Measurements from ENCODE around the gene F7.

GRCh38 chr13:113146750-113147149 lies 41.2 kb downstream of the F7 start:
- TF ChIP-seq ZNF549 (tag by site-specific recombination; IDR thresholded peaks at IDR 0.05): no peak
- no peak for TF ChIP-seq ZBTB17 (tag by site-specific recombination; IDR thresholded peaks at IDR 0.05)
- no peak for TF ChIP-seq CTCF (tag by site-specific recombination; IDR thresholded peaks at IDR 0.05)
- no peak for TF ChIP-seq ZBTB26 (tag by site-specific recombination; optimal IDR thresholded peaks at IDR 0.05)
- TF ChIP-seq ZNF121 (tag by site-specific recombination; IDR thresholded peaks at IDR 0.05): no peak
- no peak for TF ChIP-seq ZNF311 (tag by site-specific recombination; IDR thresholded peaks at IDR 0.05; ENCODE audit: borderline replicate concordance)
- TF ChIP-seq KLF9 (tag by site-specific recombination; IDR thresholded peaks at IDR 0.05; ENCODE audit: low read depth): no peak
- no peak for TF ChIP-seq ZNF24 (tag by site-specific recombination; IDR thresholded peaks at IDR 0.05)
- TF ChIP-seq YY1 (tag by site-specific recombination; IDR thresholded peaks at IDR 0.05): no peak
- TF ChIP-seq ZNF658 (tag by site-specific recombination; IDR thresholded peaks at IDR 0.05): no peak

Data from HEK293 (cell line).